ENCODE measurements around the gene LGALSL. TPM values are rescaled to one million over a fixed set of nuclear protein-coding genes. Genes with fewer than 3 reads are reported as not detected.

Gene LGALSL
- total RNA-seq, 1 experiment from 2014 or later = 13.0 TPM

DNA sequence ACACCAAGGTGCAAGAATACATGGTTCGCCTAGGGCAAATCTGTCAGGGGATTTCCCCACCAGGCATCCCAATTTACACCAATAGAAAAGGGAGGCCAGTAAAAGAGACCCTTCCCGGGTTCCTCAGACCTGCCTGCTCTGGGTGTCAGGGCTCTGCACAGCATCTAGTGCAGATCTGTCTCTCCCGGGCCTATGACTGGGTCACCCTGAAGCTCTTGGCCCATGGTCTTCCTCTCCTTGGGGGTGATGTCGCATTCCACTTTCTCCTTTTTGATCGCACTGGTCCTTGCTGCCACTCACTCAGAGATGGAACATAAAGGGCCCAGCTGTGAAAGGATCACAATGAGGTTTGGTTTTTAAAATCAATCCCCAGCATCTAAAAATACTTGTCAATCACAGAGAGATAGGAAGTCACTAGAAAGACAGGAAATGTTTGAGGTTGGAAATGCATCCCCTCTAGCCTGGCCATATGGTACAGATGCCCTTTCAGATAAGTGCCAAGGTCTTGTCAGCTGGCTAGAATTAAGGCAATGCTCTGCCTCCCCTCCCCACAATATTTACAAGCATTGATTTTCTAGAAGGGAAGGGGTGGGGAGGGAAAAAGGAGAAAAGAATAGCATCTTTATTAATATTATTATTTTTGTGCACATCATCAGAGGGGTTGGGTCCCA, 35.3 kb downstream of the LGALSL start:
- no peaks in the 10 kb centered on the region for H3K27me3 ChIP-seq (ENCODE audit: insufficient read depth, low read depth)
- no peaks in the 10 kb centered on the region for H4K20me1 ChIP-seq (ENCODE audit: insufficient read depth)
- BruUV-seq (replicated peaks) = no TSS peak
- no peak overlapping the region for H3K27ac ChIP-seq
- H3K4me2 ChIP-seq = no peak overlapping the region
- no peaks in the 10 kb centered on the region for H3K36me3 ChIP-seq (ENCODE audit: low read depth)
- no peak for DNase-seq
- H3K79me2 ChIP-seq (ENCODE audit: low read depth) = no peaks in the 10 kb centered on the region
- POLR2A ChIA-PET (ENCODE audit: unreplicated experiment) = no interaction called here
- CTCF ChIA-PET = interaction anchor here (1.1 to 1.7 kb wide), 2 partner anchors 8 to 158 kb away, joined by 3 to 9 read pairs; no protein-coding TSS in a partner anchor
- TF ChIP-seq, protein P1, sequence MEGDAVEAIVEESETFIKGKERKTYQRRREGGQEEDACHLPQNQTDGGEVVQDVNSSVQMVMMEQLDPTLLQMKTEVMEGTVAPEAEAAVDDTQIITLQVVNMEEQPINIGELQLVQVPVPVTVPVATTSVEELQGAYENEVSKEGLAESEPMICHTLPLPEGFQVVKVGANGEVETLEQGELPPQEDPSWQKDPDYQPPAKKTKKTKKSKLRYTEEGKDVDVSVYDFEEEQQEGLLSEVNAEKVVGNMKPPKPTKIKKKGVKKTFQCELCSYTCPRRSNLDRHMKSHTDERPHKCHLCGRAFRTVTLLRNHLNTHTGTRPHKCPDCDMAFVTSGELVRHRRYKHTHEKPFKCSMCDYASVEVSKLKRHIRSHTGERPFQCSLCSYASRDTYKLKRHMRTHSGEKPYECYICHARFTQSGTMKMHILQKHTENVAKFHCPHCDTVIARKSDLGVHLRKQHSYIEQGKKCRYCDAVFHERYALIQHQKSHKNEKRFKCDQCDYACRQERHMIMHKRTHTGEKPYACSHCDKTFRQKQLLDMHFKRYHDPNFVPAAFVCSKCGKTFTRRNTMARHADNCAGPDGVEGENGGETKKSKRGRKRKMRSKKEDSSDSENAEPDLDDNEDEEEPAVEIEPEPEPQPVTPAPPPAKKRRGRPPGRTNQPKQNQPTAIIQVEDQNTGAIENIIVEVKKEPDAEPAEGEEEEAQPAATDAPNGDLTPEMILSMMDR (conservative IDR thresholded peaks at IDR 0.05) = no peak
- TF ChIP-seq EZH2 (IDR thresholded peaks at IDR 0.05; ENCODE audit: low read depth) = no peak
- intact Hi-C loops (cut with micrococcal nuclease; ENCODE audit: unreplicated experiment) = loop anchor here (5.0 to 10.0 kb wide), 3 partner anchors 124 to 398 kb away; partner anchors contain the start of gene PELI1
- H3K9me2 ChIP-seq (ENCODE audit: insufficient read depth) = no peaks in the 10 kb centered on the region
- H2AFZ ChIP-seq = no peak overlapping the region
- no peaks in the 10 kb centered on the region for H3F3A ChIP-seq (ENCODE audit: insufficient read depth, low read depth)
- H3K4me1 ChIP-seq (replicated peaks; ENCODE audit: insufficient read depth) = no peaks in the 10 kb centered on the region
- no peaks in the 10 kb centered on the region for H3K9me3 ChIP-seq (ENCODE audit: insufficient read depth, low read depth)
- no peak overlapping the region for H3K4me3 ChIP-seq

DNA sequence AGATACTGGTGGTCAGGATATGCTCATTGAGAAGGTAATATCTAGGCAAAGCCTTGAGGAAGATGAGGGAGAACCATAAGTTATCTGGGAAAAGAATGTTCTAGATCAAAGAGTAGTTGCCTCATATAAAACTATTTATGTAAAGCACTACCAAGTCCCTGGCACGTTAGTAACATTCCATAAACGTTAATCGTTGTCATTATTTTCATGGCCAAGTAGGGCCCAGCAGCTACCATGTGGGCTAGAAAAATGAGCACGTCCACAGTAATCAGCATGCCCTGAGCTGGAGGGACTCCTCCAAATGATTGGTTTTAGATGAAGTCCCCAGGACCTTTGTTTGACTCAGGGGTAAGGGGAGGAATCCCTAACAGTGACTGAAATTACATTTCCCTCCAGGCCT, 37.5 kb downstream of the LGALSL start:
- ChIA-PET CTCF (no interaction called here), POLR2A (ENCODE audit: unreplicated experiment) (interaction anchor here (0.6 kb wide), 1 partner anchor 1787 kb away, joined by 3 read pairs; no protein-coding TSS in a partner anchor)
- no peak overlapping the region for H3K4me2 ChIP-seq
- H4K20me1 ChIP-seq (ENCODE audit: insufficient read depth) = no peaks in the 10 kb centered on the region
- intact Hi-C loops (cut with micrococcal nuclease; ENCODE audit: unreplicated experiment) = no loop called here
- DNase-seq = no peak
- no peak overlapping the region for H3K4me3 ChIP-seq
- BruUV-seq (replicated peaks) = no TSS peak
- no peaks in the 10 kb centered on the region for H3K79me2 ChIP-seq (ENCODE audit: low read depth)
- no peak overlapping the region for H3K27ac ChIP-seq
- no peaks in the 10 kb centered on the region for H3K9me3 ChIP-seq (ENCODE audit: insufficient read depth, low read depth)
- no peaks in the 10 kb centered on the region for H3K36me3 ChIP-seq (ENCODE audit: low read depth)
- no peak overlapping the region for H2AFZ ChIP-seq
- H3K9me2 ChIP-seq (ENCODE audit: insufficient read depth) = no peaks in the 10 kb centered on the region
- no peaks in the 10 kb centered on the region for H3F3A ChIP-seq (ENCODE audit: insufficient read depth, low read depth)
- no peaks in the 10 kb centered on the region for H3K27me3 ChIP-seq (ENCODE audit: insufficient read depth, low read depth)
- TF ChIP-seq, protein P1 (conservative IDR thresholded peaks at IDR 0.05) = no peak
- TF ChIP-seq EZH2 (IDR thresholded peaks at IDR 0.05; ENCODE audit: low read depth) = no peak
- no peaks in the 10 kb centered on the region for H3K4me1 ChIP-seq (replicated peaks; ENCODE audit: insufficient read depth)

DNA sequence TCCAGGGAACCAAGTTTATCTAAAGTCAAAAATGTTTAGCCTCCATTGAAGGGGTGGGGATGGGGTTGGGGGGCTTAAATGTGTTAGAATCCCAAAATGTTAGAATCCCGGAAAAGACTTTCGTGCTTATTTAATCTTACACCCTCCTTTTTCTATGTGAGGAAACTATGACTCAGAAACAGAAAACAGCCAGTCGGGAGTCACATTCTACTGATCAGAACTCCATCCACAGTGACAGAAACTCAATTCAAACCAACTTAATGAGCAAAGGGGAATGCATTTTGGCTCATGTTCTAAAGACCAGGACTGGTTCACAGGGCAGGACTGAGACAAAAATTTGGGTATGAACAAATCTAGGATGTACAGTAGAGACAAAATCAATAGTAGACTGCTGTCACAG, 38.3 kb downstream of the LGALSL start:
- CTCF ChIA-PET = no interaction called here
- no peak overlapping the region for H3K4me2 ChIP-seq
- no peak for DNase-seq

More for the DNA sequence above, 38.3 kb downstream of the LGALSL start:
- Histone ChIP-seq H2AFZ (no peak overlapping the region), H3K4me3 (no peak overlapping the region), H3K27ac (no peak overlapping the region), H3K9me2 (ENCODE audit: insufficient read depth) (no peaks in the 10 kb centered on the region), H3K4me1 (replicated peaks; ENCODE audit: insufficient read depth) (no peaks in the 10 kb centered on the region), H3F3A (ENCODE audit: insufficient read depth, low read depth) (no peaks in the 10 kb centered on the region), H3K36me3 (ENCODE audit: low read depth) (no peaks in the 10 kb centered on the region), H4K20me1 (ENCODE audit: insufficient read depth) (no peaks in the 10 kb centered on the region), H3K79me2 (ENCODE audit: low read depth) (no peaks in the 10 kb centered on the region), H3K9me3 (ENCODE audit: insufficient read depth, low read depth) (no peaks in the 10 kb centered on the region), H3K27me3 (ENCODE audit: insufficient read depth, low read depth) (no peaks in the 10 kb centered on the region)
- intact Hi-C loops (cut with micrococcal nuclease; ENCODE audit: unreplicated experiment) = no loop called here
- no peak for TF ChIP-seq EZH2 (IDR thresholded peaks at IDR 0.05; ENCODE audit: low read depth)
- no TSS peak for BruUV-seq (replicated peaks)
- POLR2A ChIA-PET (ENCODE audit: unreplicated experiment) = interaction anchor here (0.6 kb wide), 1 partner anchor 1788 kb away, joined by 3 read pairs; no protein-coding TSS in a partner anchor
